ENCODE measurements around the gene TBL3.
"Not testable (repeated sequence)": the region's sequence is repeated elsewhere in the genome, so short reads cannot be mapped to it uniquely, and the experiment has no call there.

DNA sequence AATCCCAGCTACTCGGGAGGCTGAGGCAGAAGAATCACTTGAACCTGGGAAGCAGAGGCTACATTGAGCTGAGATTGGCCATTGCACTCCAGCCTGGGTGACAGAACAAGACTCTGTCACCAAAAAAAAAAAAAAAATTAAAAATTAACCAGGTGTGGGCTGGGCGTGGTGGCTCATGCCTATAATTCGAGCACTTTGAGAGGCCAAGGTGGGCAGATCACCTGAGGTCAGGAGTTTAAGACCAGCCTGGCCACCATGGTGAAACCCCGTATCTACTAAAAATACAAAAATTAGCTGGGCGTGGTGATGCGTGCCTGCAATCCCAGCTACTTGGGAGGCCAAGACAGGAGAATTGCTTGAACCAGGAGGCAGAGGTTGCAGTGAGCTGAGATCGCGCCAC lies 32.0 kb upstream of the TBL3 start:
- not testable (repeated sequence) for TF ChIP-seq POLR2A (IDR thresholded peaks at IDR 0.05; ENCODE audit: low read length); GATA1 (IDR thresholded peaks at IDR 0.05; ENCODE audit: low read depth, low read length)

Data from erythroblast (primary cell).